ENCODE data around the gene TNS3.

TNS3 gene

GRCh38 chr7:47573758-47574481, 8.0 kb downstream of the TNS3 start:
- TF ChIP-seq CTCF (IDR thresholded peaks at IDR 0.05; ENCODE audit: low read depth, low read length, missing control alignments), result no peak
- no peak overlapping the region for H3K4me3 ChIP-seq (replicated peaks; ENCODE audit: low read depth, low read length)
- DNase-seq (ENCODE audit: extremely low read depth, low read depth), result peak; percentile 89

- no peak overlapping the region for H3K4me3 ChIP-seq (replicated peaks; ENCODE audit: low read depth, low read length)
- TF ChIP-seq CTCF (IDR thresholded peaks at IDR 0.05; ENCODE audit: low read depth, low read length, missing control alignments), result no peak
- DNase-seq (ENCODE audit: extremely low read depth, low read depth), result no peak
Observed at GRCh38 chr7:47572939-47573757, 8.8 kb downstream of the TNS3 start.

- TF ChIP-seq CTCF (IDR thresholded peaks at IDR 0.05; ENCODE audit: low read depth, low read length, missing control alignments), result no peak
- H3K4me3 ChIP-seq (replicated peaks; ENCODE audit: low read depth, low read length), result peak overlapping the region; percentile 26
Observed at GRCh38 chr7:47572094-47572445, 9.8 kb downstream of the TNS3 start.

GRCh38 chr7:47571331-47572093, 10.4 kb downstream of the TNS3 start:
- no peak for DNase-seq (ENCODE audit: extremely low read depth, low read depth)
- H3K4me3 ChIP-seq (replicated peaks; ENCODE audit: low read depth, low read length), result peak overlapping the region; percentile 26
- no peak for TF ChIP-seq CTCF (IDR thresholded peaks at IDR 0.05; ENCODE audit: low read depth, low read length, missing control alignments)

More at GRCh38 chr7:47572094-47572445, 9.8 kb downstream of the TNS3 start:
- DNase-seq (ENCODE audit: extremely low read depth, low read depth), result no peak

GRCh38 chr7:47570649-47571050, 11.3 kb downstream of the TNS3 start:
- DNase-seq (ENCODE audit: extremely low read depth, low read depth), result no peak
- no peak overlapping the region for H3K4me3 ChIP-seq (replicated peaks; ENCODE audit: low read depth, low read length)
- no peak for TF ChIP-seq CTCF (IDR thresholded peaks at IDR 0.05; ENCODE audit: low read depth, low read length, missing control alignments)

GRCh38 chr7:47568547-47568946, 13.4 kb downstream of the TNS3 start:
- no peak for DNase-seq (ENCODE audit: extremely low read depth, low read depth)

More at GRCh38 chr7:47568547-47568946, 13.4 kb downstream of the TNS3 start:
- no peak overlapping the region for H3K4me3 ChIP-seq (replicated peaks; ENCODE audit: low read depth, low read length)
- TF ChIP-seq CTCF (IDR thresholded peaks at IDR 0.05; ENCODE audit: low read depth, low read length, missing control alignments), result no peak

All from HFF-Myc (cell line).